Naive thymus-derived CD4-positive, alpha-beta T cell (primary cell): ENCODE measurements around the gene CUL3. TPM values are rescaled to one million over a fixed set of nuclear protein-coding genes. Genes with fewer than 3 reads are reported as not detected.
"Not testable (repeated sequence)": the region's sequence is repeated elsewhere in the genome, so short reads cannot be mapped to it uniquely, and the experiment has no call there.

Source experiments
- ATAC-seq: fragments of 150-1000 bp; cut with Tn5 transposase; 2 replicates; pipeline ENCODE4 v1.10.0; 2021; ENCODE audit warnings: mild to moderate bottlenecking, moderate library complexity
- CTCF ChIA-PET: fragments of 350-600 bp; sonication (Branson Sonifier 250); formaldehyde crosslinking; loops from one replicate; lab custom pipeline; 2021; ENCODE audit warnings: antibody characterized with exemption; lab: Charles Lee
- POLR2A ChIA-PET: fragments of 350-600 bp; sonication (Branson Sonifier 250); formaldehyde crosslinking; loops from one replicate; lab custom pipeline; 2021; ENCODE audit warnings: antibody characterized with exemption, inconsistent platforms; lab: Charles Lee
- DNase-seq, 9 donors: peaks; one replicate each; pipeline versions ENCODE4 v3.0.0 to v3.0.0-alpha.2; 2020 to 2022; ENCODE audit warnings: mixed read lengths in 1 of 9
- H3K27ac ChIP-seq: one replicate; pipeline ENCODE4 v1.7.0; 2013; ENCODE audit warnings: mild to moderate bottlenecking, low read depth, low read length, moderate library complexity
- H3K27me3 ChIP-seq, 2 donors: one replicate each; pipeline ENCODE4 v1.7.0; 2013; ENCODE audit warnings: low read length in 2 of 2, mild to moderate bottlenecking in 2 of 2, moderate library complexity in 2 of 2; ENCODE audit not compliant: control insufficient read depth in 2 of 2, insufficient read depth in 2 of 2
- H3K36me3 ChIP-seq, 3 experiments: 1 replicate in 2 of 3; 2 replicates in 1 of 3; pipeline ENCODE4 v1.7.0; 2013; ENCODE audit warnings: low read length in 3 of 3, mild to moderate bottlenecking in 3 of 3, moderate library complexity in 1 of 3; ENCODE audit not compliant: insufficient read depth in 3 of 3, control insufficient read depth in 2 of 3
- H3K4me1 ChIP-seq, 2 donors: one replicate each; pipeline ENCODE4 v1.7.0; 2013; ENCODE audit warnings: low read length in 2 of 2, mild to moderate bottlenecking in 2 of 2, moderate library complexity in 1 of 2; ENCODE audit not compliant: control insufficient read depth in 2 of 2, insufficient read depth in 2 of 2
- H3K4me3 ChIP-seq: 2 replicates; pipeline ENCODE4 v1.7.0; 2013; ENCODE audit warnings: mild to moderate bottlenecking, low read length
- H3K9me3 ChIP-seq, 3 experiments: 1 replicate in 2 of 3; 2 replicates in 1 of 3; pipeline ENCODE4 v1.7.0; 2013; ENCODE audit warnings: low read length in 3 of 3; ENCODE audit not compliant: control insufficient read depth in 2 of 3
- H3K27ac Mint-ChIP-seq, 9 donors: one replicate each; pipeline ENCODE4 v1.8.0; 2020 to 2022; ENCODE audit warnings: mixed read lengths in 9 of 9, mild to moderate bottlenecking in 8 of 9, moderate library complexity in 5 of 9, inconsistent platforms in 2 of 9
- H3K27me3 Mint-ChIP-seq, 5 donors: one replicate each; pipeline ENCODE4 v1.8.0; 2021 to 2022; ENCODE audit warnings: mixed read lengths in 5 of 5, mild to moderate bottlenecking in 1 of 5
- H3K36me3 Mint-ChIP-seq, 5 donors: one replicate each; pipeline ENCODE4 v1.8.0; 2020 to 2022; ENCODE audit warnings: mixed read lengths in 5 of 5, mild to moderate bottlenecking in 3 of 5, inconsistent platforms in 1 of 5
- H3K4me1 Mint-ChIP-seq, 7 donors: one replicate each; pipeline ENCODE4 v1.8.0; 2020 to 2022; ENCODE audit warnings: mixed read lengths in 7 of 7, mild to moderate bottlenecking in 3 of 7, inconsistent platforms in 1 of 7
- H3K4me3 Mint-ChIP-seq, 10 donors: one replicate each; pipeline ENCODE4 v1.8.0; 2020 to 2022; ENCODE audit warnings: mild to moderate bottlenecking in 10 of 10, mixed read lengths in 10 of 10, moderate library complexity in 6 of 10, inconsistent platforms in 2 of 10
- H3K9me3 Mint-ChIP-seq, 11 donors: one replicate each; pipeline ENCODE4 v1.8.0; 2020 to 2022; ENCODE audit warnings: mixed read lengths in 11 of 11, mild to moderate bottlenecking in 4 of 11, inconsistent platforms in 1 of 11, moderate library complexity in 1 of 11
- intact Hi-C, 2 donors: fragments of 100-400 bp; cut with micrococcal nuclease; formaldehyde crosslinking; loops; one replicate each; pipeline ENCODE4 v1.15.1; 2023
- polyA plus RNA-seq, 2 donors: library from polyadenylated mRNA; unstranded; fragments of 300-500 nt; fragmentation: Illumina TruSeq; gene quantifications; one replicate each; pipeline ENCODE4 v1.2.3, GENCODE V29; 2021
- total RNA-seq, 6 experiments: library from RNA in 5 of 6; stranded (reverse) in 5 of 6; gene quantifications; 1 replicate in 5 of 6; 2 replicates in 1 of 6; pipeline ENCODE4 v1.2.3 and lab custom pipeline; 2021 to 2026

CUL3 gene
- total and polyA plus RNA-seq, 7 experiments from 2014 or later, result 21.4 to 97.0 (median 84.3) TPM

- ChIA-PET CTCF (interaction anchor here (0.6 kb wide), 1 partner anchor 151 kb away, joined by 3 read pairs; no protein-coding TSS in a partner anchor), POLR2A (no interaction called here)
- Mint-ChIP-seq H3K36me3 (peaks cover 5 to 71% (median 47%) of the 10 kb centered on the region in 5 donors), H3K4me1 (peaks cover 0 to 24% (median 10%) of the 10 kb centered on the region in 7 donors), H3K27me3 (no peaks in the 10 kb centered on the region), H3K4me3 (no peak overlapping the region), H3K27ac (peak overlapping the region in 1 of 9 donors; percentile 65), H3K9me3 (no peaks in the 10 kb centered on the region)
- H3K4me3 ChIP-seq, result no peak overlapping the region
- no peak for DNase-seq
- H3K36me3 ChIP-seq, result peaks cover 4 to 79% (median 5%) of the 10 kb centered on the region in 3 experiments
- no peaks in the 10 kb centered on the region for H3K9me3 ChIP-seq
- H3K4me1 ChIP-seq, result no peaks in the 10 kb centered on the region
- no peaks in the 10 kb centered on the region for H3K27me3 ChIP-seq
- ATAC-seq, result no peak
- intact Hi-C loops, result loop anchor here in 1 of 2 donors (2.0 kb wide), 1 partner anchor 16 kb away; no protein-coding TSS in a partner anchor
- no peak overlapping the region for H3K27ac ChIP-seq
Measured at GRCh38 chr2:224498991-224499390, 86.2 kb downstream of the CUL3 start.

GRCh38 chr2:224492531-224492930 lies 92.6 kb downstream of the CUL3 start:
- Histone ChIP-seq H3K4me3 (no peak overlapping the region), H3K9me3 (no peaks in the 10 kb centered on the region), H3K27me3 (no peaks in the 10 kb centered on the region), H3K4me1 (no peaks in the 10 kb centered on the region), H3K27ac (no peak overlapping the region), H3K36me3 (peaks cover 0 to 32% (median 0%) of the 10 kb centered on the region in 3 experiments)
- peaks cover 30 to 69% (median 61%) of the 10 kb centered on the region in 5 donors for H3K36me3 Mint-ChIP-seq
- peaks cover 26 to 68% (median 55%) of the 10 kb centered on the region in 7 donors for H3K4me1 Mint-ChIP-seq
- no peak for DNase-seq
- intact Hi-C loops, result no loop called here
- ATAC-seq, result no peak
- no peaks in the 10 kb centered on the region for H3K27me3 Mint-ChIP-seq
- peaks cover 0 to 13% (median 3%) of the 10 kb centered on the region in 11 donors for H3K9me3 Mint-ChIP-seq
- POLR2A ChIA-PET, result no interaction called here
- CTCF ChIA-PET, result no interaction called here
- H3K27ac Mint-ChIP-seq, result peak overlapping the region in 3 of 9 donors; percentile 14 to 83 (median 52)
- H3K4me3 Mint-ChIP-seq, result no peak overlapping the region

GRCh38 chr2:224487940-224488339 lies 97.2 kb downstream of the CUL3 start:
- peaks cover 0 to 13% (median 3%) of the 10 kb centered on the region in 11 donors for H3K9me3 Mint-ChIP-seq
- intact Hi-C loops, H3K27ac ChIP-seq, POLR2A ChIA-PET, H3K27me3 ChIP-seq, H3K4me3 ChIP-seq, H3K4me1 ChIP-seq, H3K9me3 ChIP-seq, DNase-seq, ATAC-seq, H3K27me3 Mint-ChIP-seq: not testable (repeated sequence)
- peak overlapping the region in 6 of 9 donors; percentile 6 to 40 (median 20) for H3K27ac Mint-ChIP-seq
- peak overlapping the region in 1 of 10 donors; percentile 1 for H3K4me3 Mint-ChIP-seq
- peaks cover 39 to 57% (median 56%) of the 10 kb centered on the region in 5 donors for H3K36me3 Mint-ChIP-seq
- peaks cover 33 to 73% (median 69%) of the 10 kb centered on the region in 7 donors for H3K4me1 Mint-ChIP-seq
- H3K36me3 ChIP-seq, result peaks cover 0 to 16% (median 3%) of the 10 kb centered on the region in 3 experiments
- CTCF ChIA-PET, result interaction anchor here (0.6 kb wide), 1 partner anchor 47 kb away, joined by 3 read pairs; no protein-coding TSS in a partner anchor

GRCh38 chr2:224485081-224486014 lies 99.8 kb downstream of the CUL3 start:
- DNase-seq, H3K27me3 Mint-ChIP-seq, H3K4me1 ChIP-seq, H3K4me3 Mint-ChIP-seq, H3K9me3 ChIP-seq, CTCF ChIA-PET, POLR2A ChIA-PET, H3K4me3 ChIP-seq, H3K27ac ChIP-seq, intact Hi-C loops, H3K27me3 ChIP-seq, ATAC-seq: not testable (repeated sequence)
- Mint-ChIP-seq H3K9me3 (peaks cover 0 to 13% (median 3%) of the 10 kb centered on the region in 11 donors), H3K27ac (peak overlapping the region in 5 of 9 donors; percentile 14 to 67 (median 40)), H3K36me3 (peaks cover 33 to 51% (median 40%) of the 10 kb centered on the region in 5 donors), H3K4me1 (peaks cover 28 to 51% (median 46%) of the 10 kb centered on the region in 7 donors)
- H3K36me3 ChIP-seq, result peaks cover 0 to 12% (median 6%) of the 10 kb centered on the region in 3 experiments

GRCh38 chr2:224479826-224480225 lies 105.3 kb downstream of the CUL3 start:
- peaks cover 0 to 14% (median 6%) of the 10 kb centered on the region in 7 donors for H3K4me1 Mint-ChIP-seq
- Histone ChIP-seq H3K27me3 (no peaks in the 10 kb centered on the region), H3K9me3 (no peaks in the 10 kb centered on the region), H3K4me1 (no peaks in the 10 kb centered on the region), H3K4me3 (no peak overlapping the region), H3K36me3 (peaks cover 12 to 45% (median 23%) of the 10 kb centered on the region in 3 experiments), H3K27ac (no peak overlapping the region)
- no peaks in the 10 kb centered on the region for H3K27me3 Mint-ChIP-seq
- ATAC-seq (no peak), DNase-seq (no peak)
- no peaks in the 10 kb centered on the region for H3K9me3 Mint-ChIP-seq
- POLR2A ChIA-PET, result no interaction called here
- H3K36me3 Mint-ChIP-seq, result peaks cover 21 to 49% (median 38%) of the 10 kb centered on the region in 5 donors
- no peak overlapping the region for H3K4me3 Mint-ChIP-seq
- CTCF ChIA-PET, result no interaction called here
- peak overlapping the region in 5 of 9 donors; percentile 16 to 46 (median 41) for H3K27ac Mint-ChIP-seq
- intact Hi-C loops, result no loop called here

- H3K9me3 ChIP-seq, result no peaks in the 10 kb centered on the region
Measured at GRCh38 chr2:224472827-224473226, 112.3 kb downstream of the CUL3 start.

More at GRCh38 chr2:224472827-224473226, 112.3 kb downstream of the CUL3 start:
- Mint-ChIP-seq H3K27me3 (no peaks in the 10 kb centered on the region), H3K36me3 (peaks cover 21 to 33% (median 22%) of the 10 kb centered on the region in 5 donors), H3K4me1 (peaks cover 0 to 8% (median 0%) of the 10 kb centered on the region in 7 donors), H3K9me3 (no peaks in the 10 kb centered on the region), H3K4me3 (no peak overlapping the region), H3K27ac (no peak overlapping the region)
- Histone ChIP-seq H3K4me1 (no peaks in the 10 kb centered on the region), H3K27me3 (no peaks in the 10 kb centered on the region), H3K36me3 (peaks cover 7 to 42% (median 14%) of the 10 kb centered on the region in 3 experiments), H3K4me3 (no peak overlapping the region), H3K27ac (no peak overlapping the region)
- ChIA-PET CTCF (no interaction called here), POLR2A (no interaction called here)
- DNase-seq (no peak), ATAC-seq (no peak)
- intact Hi-C loops, result loop anchor here in 1 of 2 donors (5.0 kb wide), 1 partner anchor 179 kb away; no protein-coding TSS in a partner anchor
